ENCODE data around the gene CFTR.
"Not testable (repeated sequence)": the region's sequence is repeated elsewhere in the genome, so short reads cannot be mapped to it uniquely, and the experiment has no call there.

Gene CFTR

DNA sequence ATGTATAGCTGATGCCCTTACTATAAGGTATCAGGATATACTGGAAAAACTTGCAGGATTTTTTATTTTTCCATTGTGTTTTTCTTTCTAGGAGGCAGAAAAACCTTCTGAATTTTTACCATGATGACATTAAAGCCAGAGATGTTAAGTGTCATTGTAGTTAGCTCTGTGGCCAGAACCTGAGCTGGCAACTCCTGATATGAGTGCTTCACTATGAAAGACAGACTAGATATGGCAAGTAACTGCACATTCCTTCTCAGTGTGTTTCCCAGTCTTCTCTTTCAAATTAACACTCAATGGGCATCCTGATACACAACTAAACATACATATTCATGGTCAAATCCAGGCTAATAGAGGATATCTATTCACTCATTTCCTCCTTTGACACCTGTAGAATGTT is 227.3 kb downstream of the CFTR start:
- TF ChIP-seq EZH2phosphoT487 (IDR thresholded peaks at IDR 0.05; ENCODE audit: borderline replicate concordance) = no peak
- no peak for TF ChIP-seq CTCF (conservative IDR thresholded peaks at IDR 0.05; ENCODE audit: low read length)
- no peak overlapping the region for H3K4me2 ChIP-seq (ENCODE audit: low read depth, low read length, poor library complexity, severe bottlenecking)
- no peaks in the 10 kb centered on the region for H3K79me2 ChIP-seq (ENCODE audit: insufficient read depth, low read length)
- no peaks in the 10 kb centered on the region for H3K9me2 ChIP-seq (replicated peaks; ENCODE audit: low read depth, low read length)
- H3K4me3 ChIP-seq (ENCODE audit: low read length, poor library complexity, severe bottlenecking) = no peak overlapping the region
- H2AFZ ChIP-seq (ENCODE audit: low read length) = no peak overlapping the region
- no peaks in the 10 kb centered on the region for H3K36me3 ChIP-seq (ENCODE audit: insufficient read depth, low read length)
- H3K9me3 ChIP-seq (ENCODE audit: insufficient read depth, low read depth, low read length) = no peaks in the 10 kb centered on the region
- no peak overlapping the region for H3K9ac ChIP-seq (ENCODE audit: low read depth, low read length, poor library complexity, severe bottlenecking)
- no peaks in the 10 kb centered on the region for H3K4me1 ChIP-seq (ENCODE audit: insufficient read depth, low read length, poor library complexity, severe bottlenecking)
- H3F3A ChIP-seq (ENCODE audit: low read depth) = no peaks in the 10 kb centered on the region
- no peaks in the 10 kb centered on the region for H4K20me1 ChIP-seq (ENCODE audit: insufficient read depth, low read length, poor library complexity, severe bottlenecking)
- H3K27me3 ChIP-seq (ENCODE audit: insufficient read depth, low read length, poor library complexity, severe bottlenecking) = no peaks in the 10 kb centered on the region

- not testable (repeated sequence) for H3K9ac ChIP-seq (ENCODE audit: low read depth, low read length, poor library complexity, severe bottlenecking); H3K27me3 ChIP-seq (ENCODE audit: insufficient read depth, low read length, poor library complexity, severe bottlenecking); H3K79me2 ChIP-seq (ENCODE audit: insufficient read depth, low read length); H3K36me3 ChIP-seq (ENCODE audit: insufficient read depth, low read length); H3K4me3 ChIP-seq (ENCODE audit: low read length, poor library complexity, severe bottlenecking); H2AFZ ChIP-seq (ENCODE audit: low read length); H3K9me2 ChIP-seq (replicated peaks; ENCODE audit: low read depth, low read length); H3K9me3 ChIP-seq (ENCODE audit: insufficient read depth, low read depth, low read length); H4K20me1 ChIP-seq (ENCODE audit: insufficient read depth, low read length, poor library complexity, severe bottlenecking); H3F3A ChIP-seq (ENCODE audit: low read depth); H3K4me2 ChIP-seq (ENCODE audit: low read depth, low read length, poor library complexity, severe bottlenecking); H3K4me1 ChIP-seq (ENCODE audit: insufficient read depth, low read length, poor library complexity, severe bottlenecking)
These were observed 228.3 kb downstream of the CFTR start for GRCh38 chr7:117708173-117708572.

DNA sequence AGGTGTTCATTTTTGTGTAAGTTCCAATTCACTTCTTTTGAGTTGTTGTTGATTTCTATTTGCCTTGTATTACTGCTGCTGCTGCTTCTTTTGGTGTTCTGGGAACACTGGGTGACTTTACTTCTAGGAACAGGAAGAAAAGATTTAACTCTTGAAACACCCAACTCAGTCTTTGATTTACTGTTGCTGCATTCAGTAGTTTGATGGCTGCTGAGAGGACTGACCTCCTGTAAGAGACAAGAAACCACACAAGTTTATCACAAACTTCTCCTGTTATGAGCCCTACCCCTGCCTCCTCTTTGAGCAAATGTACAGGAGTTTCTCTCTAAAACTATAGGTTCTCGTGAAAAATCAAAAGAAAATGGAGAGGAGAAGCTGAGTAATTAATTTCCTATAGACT is 231.7 kb downstream of the CFTR start:
- H3F3A ChIP-seq (ENCODE audit: low read depth) = no peaks in the 10 kb centered on the region
- no peaks in the 10 kb centered on the region for H3K4me1 ChIP-seq (ENCODE audit: insufficient read depth, low read length, poor library complexity, severe bottlenecking)
- H3K79me2 ChIP-seq (ENCODE audit: insufficient read depth, low read length) = no peaks in the 10 kb centered on the region
- no peaks in the 10 kb centered on the region for H4K20me1 ChIP-seq (ENCODE audit: insufficient read depth, low read length, poor library complexity, severe bottlenecking)
- H3K9me2 ChIP-seq (replicated peaks; ENCODE audit: low read depth, low read length) = no peaks in the 10 kb centered on the region
- TF ChIP-seq CTCF (conservative IDR thresholded peaks at IDR 0.05; ENCODE audit: low read length) = no peak
- TF ChIP-seq EZH2phosphoT487 (IDR thresholded peaks at IDR 0.05; ENCODE audit: borderline replicate concordance) = no peak
- H3K9me3 ChIP-seq (ENCODE audit: insufficient read depth, low read depth, low read length) = no peaks in the 10 kb centered on the region
- no peaks in the 10 kb centered on the region for H3K36me3 ChIP-seq (ENCODE audit: insufficient read depth, low read length)
- H3K27me3 ChIP-seq (ENCODE audit: insufficient read depth, low read length, poor library complexity, severe bottlenecking) = no peaks in the 10 kb centered on the region
- no peak overlapping the region for H3K4me3 ChIP-seq (ENCODE audit: low read length, poor library complexity, severe bottlenecking)
- H3K4me2 ChIP-seq (ENCODE audit: low read depth, low read length, poor library complexity, severe bottlenecking) = no peak overlapping the region
- no peak overlapping the region for H3K9ac ChIP-seq (ENCODE audit: low read depth, low read length, poor library complexity, severe bottlenecking)
- no peak overlapping the region for H2AFZ ChIP-seq (ENCODE audit: low read length)

DNA sequence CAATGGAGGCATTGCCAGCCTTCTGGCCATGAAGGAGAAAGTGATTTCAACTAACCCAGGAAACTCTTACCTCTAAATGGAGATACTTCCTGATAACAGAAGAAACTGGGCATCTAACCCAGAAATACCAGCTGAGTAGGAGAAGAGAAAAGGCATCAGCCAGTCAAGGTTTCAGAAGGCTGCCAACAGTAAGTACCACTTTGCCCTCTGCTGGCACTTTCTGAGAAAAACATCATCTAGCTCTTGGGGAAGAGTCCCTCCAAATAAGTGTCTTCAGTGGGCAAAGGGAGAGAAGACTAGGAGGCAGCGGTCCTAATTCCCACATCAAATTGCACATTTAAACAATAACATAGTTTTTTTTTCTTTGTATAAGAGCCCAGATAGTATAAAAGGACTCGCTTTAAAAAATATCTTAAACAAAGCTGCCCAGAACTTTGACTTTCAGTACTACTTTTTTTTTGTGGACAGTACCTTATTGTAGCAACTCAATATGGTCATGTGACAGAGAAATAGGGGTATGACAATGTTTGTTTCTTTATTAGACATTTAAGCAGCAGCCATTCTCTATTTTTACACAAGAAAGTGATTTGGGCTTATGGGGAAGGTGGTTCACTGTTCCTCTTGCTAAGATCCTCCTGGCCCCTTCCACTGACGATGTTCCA is 236.1 kb downstream of the CFTR start:
- Histone ChIP-seq H3K4me3 (ENCODE audit: low read length, poor library complexity, severe bottlenecking) (no peak overlapping the region), H3K79me2 (ENCODE audit: insufficient read depth, low read length) (no peaks in the 10 kb centered on the region), H3K9ac (ENCODE audit: low read depth, low read length, poor library complexity, severe bottlenecking) (no peak overlapping the region), H3K9me2 (replicated peaks; ENCODE audit: low read depth, low read length) (no peaks in the 10 kb centered on the region), H3K4me2 (ENCODE audit: low read depth, low read length, poor library complexity, severe bottlenecking) (no peak overlapping the region), H3K27me3 (ENCODE audit: insufficient read depth, low read length, poor library complexity, severe bottlenecking) (no peaks in the 10 kb centered on the region), H3K9me3 (ENCODE audit: insufficient read depth, low read depth, low read length) (no peaks in the 10 kb centered on the region), H2AFZ (ENCODE audit: low read length) (peak overlapping the region; percentile 59; the same call in 1 of the 2 replicates), H3K4me1 (ENCODE audit: insufficient read depth, low read length, poor library complexity, severe bottlenecking) (no peaks in the 10 kb centered on the region), H3K36me3 (ENCODE audit: insufficient read depth, low read length) (no peaks in the 10 kb centered on the region), H3F3A (ENCODE audit: low read depth) (no peaks in the 10 kb centered on the region), H4K20me1 (ENCODE audit: insufficient read depth, low read length, poor library complexity, severe bottlenecking) (no peaks in the 10 kb centered on the region)
- TF ChIP-seq EZH2phosphoT487 (IDR thresholded peaks at IDR 0.05; ENCODE audit: borderline replicate concordance) (no peak), CTCF (conservative IDR thresholded peaks at IDR 0.05; ENCODE audit: low read length) (peak; percentile 79)
